ENCODE measurements around the gene CHRNA4. TPM values are rescaled to one million over a fixed set of nuclear protein-coding genes. Genes with fewer than 3 reads are reported as not detected.

Gene CHRNA4
- total and polyA plus RNA-seq, 7 donors = 0.01 to 0.41 (median 0.24) TPM; not detected in 4

GRCh38 chr20:63319164-63320040, 41.7 kb downstream of the CHRNA4 start:
- H3K4me1 ChIP-seq = no peaks in the 10 kb centered on the region
- no peak for ATAC-seq
- no peaks in the 10 kb centered on the region for H3K9me3 ChIP-seq
- peaks cover 0 to 57% (median 3%) of the 10 kb centered on the region in 3 donors for H3K27me3 ChIP-seq (ENCODE audit: insufficient read depth in 3 of 3, low read length in 2 of 3)
- DNase-seq = peak; percentile 4 to 30
- no peaks in the 10 kb centered on the region for H3K36me3 ChIP-seq (ENCODE audit: insufficient read depth in 1 of 2, low read depth in 1 of 2)
- intact Hi-C loops (cut with DNase I) = no loop called here
- H3K27ac ChIP-seq = no peak overlapping the region
- TF ChIP-seq CTCF (IDR thresholded peaks at IDR 0.05) = no peak
- WGBS, 3 donors = 86 to 87% (median 87%) methylated on average over 21 to 25 of the region's 25 CpGs
- no peak overlapping the region for H3K4me3 ChIP-seq

- TF ChIP-seq CTCF (IDR thresholded peaks at IDR 0.05) = no peak
- Histone ChIP-seq H3K4me3 (no peak overlapping the region), H3K9me3 (no peaks in the 10 kb centered on the region), H3K27ac (no peak overlapping the region), H3K4me1 (no peaks in the 10 kb centered on the region), H3K36me3 (ENCODE audit: insufficient read depth in 1 of 2, low read depth in 1 of 2) (no peaks in the 10 kb centered on the region), H3K27me3 (ENCODE audit: insufficient read depth in 3 of 3, low read length in 2 of 3) (peaks cover 0 to 53% (median 3%) of the 10 kb centered on the region in 3 donors)
- peak; percentile 6 to 28 for DNase-seq
- WGBS, 3 donors = 91 to 92% (median 92%) methylated on average over 24 of the region's 24 CpGs
- ATAC-seq = no peak
- intact Hi-C loops (cut with DNase I) = no loop called here
These were observed 42.6 kb downstream of the CHRNA4 start for GRCh38 chr20:63318391-63319163.

- intact Hi-C loops (cut with DNase I) = no loop called here
- no peaks in the 10 kb centered on the region for H3K36me3 ChIP-seq (ENCODE audit: insufficient read depth in 1 of 2, low read depth in 1 of 2)
- no peak for TF ChIP-seq CTCF (IDR thresholded peaks at IDR 0.05)
- no peak for ATAC-seq
- peak; percentile 7 to 29 for DNase-seq
- H3K4me1 ChIP-seq = no peaks in the 10 kb centered on the region
- peaks cover 0 to 51% (median 3%) of the 10 kb centered on the region in 3 donors for H3K27me3 ChIP-seq (ENCODE audit: insufficient read depth in 3 of 3, low read length in 2 of 3)
- H3K4me3 ChIP-seq = no peak overlapping the region
- WGBS, 3 donors = 83 to 89% (median 84%) methylated on average over 17 to 18 of the region's 18 CpGs
- H3K9me3 ChIP-seq = no peaks in the 10 kb centered on the region
- no peak overlapping the region for H3K27ac ChIP-seq
These were observed 43.4 kb downstream of the CHRNA4 start for GRCh38 chr20:63317601-63318291.

- no peak overlapping the region for H3K4me3 ChIP-seq
- peaks cover 0 to 45% (median 3%) of the 10 kb centered on the region in 3 donors for H3K27me3 ChIP-seq (ENCODE audit: insufficient read depth in 3 of 3, low read length in 2 of 3)
- 83 to 93% (median 91%) methylated on average over 6 of the region's 6 CpGs for WGBS, 3 donors
- H3K27ac ChIP-seq = no peak overlapping the region
- ATAC-seq = no peak
- intact Hi-C loops (cut with DNase I) = no loop called here
- DNase-seq = no peak
- no peaks in the 10 kb centered on the region for H3K36me3 ChIP-seq (ENCODE audit: insufficient read depth in 1 of 2, low read depth in 1 of 2)
- H3K9me3 ChIP-seq = no peaks in the 10 kb centered on the region
- H3K4me1 ChIP-seq = no peaks in the 10 kb centered on the region
- no peak for TF ChIP-seq CTCF (IDR thresholded peaks at IDR 0.05)
These were observed 44.1 kb downstream of the CHRNA4 start for GRCh38 chr20:63317061-63317460.

Measured in psoas muscle (tissue), 8 donors.